ENCODE results near the gene GNAQ.

The GNAQ gene

DNA sequence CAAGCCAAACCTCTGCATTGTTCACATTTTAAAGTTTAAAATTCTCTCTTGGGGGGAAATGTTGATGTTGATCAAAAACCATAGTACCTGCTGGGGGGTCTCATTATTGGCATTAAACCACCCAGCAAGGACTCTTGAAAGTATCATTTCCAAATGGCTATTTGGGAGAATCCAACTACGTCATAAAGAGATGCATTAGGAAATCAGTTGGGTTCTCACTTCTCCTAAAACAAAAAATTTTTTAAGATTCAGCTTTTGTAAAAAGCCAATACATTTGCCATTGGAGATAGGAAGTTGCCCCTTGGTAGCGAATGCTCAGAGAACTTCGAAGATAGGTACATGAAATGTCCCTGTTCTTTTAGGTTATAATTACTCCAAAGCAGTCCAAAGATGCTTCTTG lies 96.4 kb downstream of the GNAQ start:
- TF ChIP-seq FOXM1 (IDR thresholded peaks at IDR 0.05; ENCODE audit: borderline replicate concordance, low read depth) (no peak), EP300 (IDR thresholded peaks at IDR 0.05; ENCODE audit: borderline replicate concordance) (no peak), EGR1 (IDR thresholded peaks at IDR 0.05) (no peak), CEBPB (IDR thresholded peaks at IDR 0.05) (no peak), NFIC (IDR thresholded peaks at IDR 0.05) (no peak), TEAD4 (IDR thresholded peaks at IDR 0.05) (no peak), YY1 (IDR thresholded peaks at IDR 0.05; ENCODE audit: low read depth) (no peak), CREB1 (IDR thresholded peaks at IDR 0.05; ENCODE audit: low read depth) (no peak), ZBTB7A (IDR thresholded peaks at IDR 0.05; ENCODE audit: low read depth) (no peak), RAD21 (IDR thresholded peaks at IDR 0.05; ENCODE audit: low read depth) (no peak), TCF12 (IDR thresholded peaks at IDR 0.05; ENCODE audit: low read depth) (no peak), TAF1 (IDR thresholded peaks at IDR 0.05; ENCODE audit: low read depth) (no peak)
- TF ChIP-seq, protein P1, sequence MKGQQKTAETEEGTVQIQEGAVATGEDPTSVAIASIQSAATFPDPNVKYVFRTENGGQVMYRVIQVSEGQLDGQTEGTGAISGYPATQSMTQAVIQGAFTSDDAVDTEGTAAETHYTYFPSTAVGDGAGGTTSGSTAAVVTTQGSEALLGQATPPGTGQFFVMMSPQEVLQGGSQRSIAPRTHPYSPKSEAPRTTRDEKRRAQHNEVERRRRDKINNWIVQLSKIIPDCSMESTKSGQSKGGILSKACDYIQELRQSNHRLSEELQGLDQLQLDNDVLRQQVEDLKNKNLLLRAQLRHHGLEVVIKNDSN (IDR thresholded peaks at IDR 0.05): no peak
- TF ChIP-seq, protein P2, sequence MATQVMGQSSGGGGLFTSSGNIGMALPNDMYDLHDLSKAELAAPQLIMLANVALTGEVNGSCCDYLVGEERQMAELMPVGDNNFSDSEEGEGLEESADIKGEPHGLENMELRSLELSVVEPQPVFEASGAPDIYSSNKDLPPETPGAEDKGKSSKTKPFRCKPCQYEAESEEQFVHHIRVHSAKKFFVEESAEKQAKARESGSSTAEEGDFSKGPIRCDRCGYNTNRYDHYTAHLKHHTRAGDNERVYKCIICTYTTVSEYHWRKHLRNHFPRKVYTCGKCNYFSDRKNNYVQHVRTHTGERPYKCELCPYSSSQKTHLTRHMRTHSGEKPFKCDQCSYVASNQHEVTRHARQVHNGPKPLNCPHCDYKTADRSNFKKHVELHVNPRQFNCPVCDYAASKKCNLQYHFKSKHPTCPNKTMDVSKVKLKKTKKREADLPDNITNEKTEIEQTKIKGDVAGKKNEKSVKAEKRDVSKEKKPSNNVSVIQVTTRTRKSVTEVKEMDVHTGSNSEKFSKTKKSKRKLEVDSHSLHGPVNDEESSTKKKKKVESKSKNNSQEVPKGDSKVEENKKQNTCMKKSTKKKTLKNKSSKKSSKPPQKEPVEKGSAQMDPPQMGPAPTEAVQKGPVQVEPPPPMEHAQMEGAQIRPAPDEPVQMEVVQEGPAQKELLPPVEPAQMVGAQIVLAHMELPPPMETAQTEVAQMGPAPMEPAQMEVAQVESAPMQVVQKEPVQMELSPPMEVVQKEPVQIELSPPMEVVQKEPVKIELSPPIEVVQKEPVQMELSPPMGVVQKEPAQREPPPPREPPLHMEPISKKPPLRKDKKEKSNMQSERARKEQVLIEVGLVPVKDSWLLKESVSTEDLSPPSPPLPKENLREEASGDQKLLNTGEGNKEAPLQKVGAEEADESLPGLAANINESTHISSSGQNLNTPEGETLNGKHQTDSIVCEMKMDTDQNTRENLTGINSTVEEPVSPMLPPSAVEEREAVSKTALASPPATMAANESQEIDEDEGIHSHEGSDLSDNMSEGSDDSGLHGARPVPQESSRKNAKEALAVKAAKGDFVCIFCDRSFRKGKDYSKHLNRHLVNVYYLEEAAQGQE (IDR thresholded peaks at IDR 0.05; ENCODE audit: low read depth): no peak
- TF ChIP-seq, protein P3, sequence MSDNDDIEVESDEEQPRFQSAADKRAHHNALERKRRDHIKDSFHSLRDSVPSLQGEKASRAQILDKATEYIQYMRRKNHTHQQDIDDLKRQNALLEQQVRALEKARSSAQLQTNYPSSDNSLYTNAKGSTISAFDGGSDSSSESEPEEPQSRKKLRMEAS (IDR thresholded peaks at IDR 0.05): no peak

DNA sequence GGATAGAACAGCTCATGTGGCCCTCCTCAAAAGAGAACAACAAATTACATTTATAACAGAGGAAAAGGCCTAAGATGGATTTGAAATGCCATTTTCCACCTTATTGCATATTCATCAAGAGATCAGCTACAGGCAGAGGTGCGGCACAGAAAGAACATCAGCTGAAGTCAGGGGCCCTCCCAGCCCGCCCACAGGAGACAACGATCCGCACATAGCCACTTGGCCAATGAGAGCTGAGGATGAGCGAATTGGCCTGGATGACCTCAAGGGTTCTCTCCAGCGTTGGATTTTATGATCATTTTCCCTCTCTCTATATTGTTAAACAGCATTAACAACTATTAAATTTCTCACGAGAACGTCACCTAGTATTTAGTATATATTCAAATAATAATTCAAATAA lies 97.6 kb downstream of the GNAQ start:
- TF ChIP-seq CREB1 (IDR thresholded peaks at IDR 0.05; ENCODE audit: low read depth) (no peak), TEAD4 (IDR thresholded peaks at IDR 0.05) (no peak), TCF12 (IDR thresholded peaks at IDR 0.05; ENCODE audit: low read depth) (no peak), TAF1 (IDR thresholded peaks at IDR 0.05; ENCODE audit: low read depth) (no peak), RAD21 (IDR thresholded peaks at IDR 0.05; ENCODE audit: low read depth) (no peak), EGR1 (IDR thresholded peaks at IDR 0.05) (no peak), FOXM1 (IDR thresholded peaks at IDR 0.05; ENCODE audit: borderline replicate concordance, low read depth) (no peak)
- TF ChIP-seq, protein P1 (IDR thresholded peaks at IDR 0.05): no peak
- TF ChIP-seq, protein P3 (IDR thresholded peaks at IDR 0.05): no peak

DNA sequence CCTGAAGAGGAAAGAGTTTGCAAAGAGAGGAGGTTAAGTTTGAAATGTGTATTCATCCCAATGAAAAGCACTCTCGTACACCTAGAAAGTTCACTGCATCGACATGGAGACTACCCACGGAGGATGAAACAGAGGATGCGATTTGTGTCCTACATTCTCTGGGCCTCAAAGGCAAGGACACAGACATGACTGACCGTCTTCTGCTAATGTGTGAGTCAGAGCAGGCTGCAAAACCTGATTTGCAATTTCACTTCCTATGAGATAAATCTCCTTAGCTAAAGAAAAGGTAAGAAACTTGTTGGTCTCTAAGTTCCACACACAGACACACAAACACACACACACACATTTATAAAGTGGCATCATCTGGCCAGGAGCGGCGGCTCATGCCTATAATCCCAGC lies 98.6 kb downstream of the GNAQ start:
- TF ChIP-seq TEAD4 (IDR thresholded peaks at IDR 0.05) (no peak), YY1 (IDR thresholded peaks at IDR 0.05; ENCODE audit: low read depth) (no peak), EGR1 (IDR thresholded peaks at IDR 0.05) (no peak), RAD21 (IDR thresholded peaks at IDR 0.05; ENCODE audit: low read depth) (no peak), EP300 (IDR thresholded peaks at IDR 0.05; ENCODE audit: borderline replicate concordance) (no peak), CREB1 (IDR thresholded peaks at IDR 0.05; ENCODE audit: low read depth) (no peak), NFIC (IDR thresholded peaks at IDR 0.05) (no peak), TCF12 (IDR thresholded peaks at IDR 0.05; ENCODE audit: low read depth) (no peak), ZBTB7A (IDR thresholded peaks at IDR 0.05; ENCODE audit: low read depth) (no peak), CEBPB (IDR thresholded peaks at IDR 0.05) (no peak)
- TF ChIP-seq, protein P1 (IDR thresholded peaks at IDR 0.05): no peak

DNA sequence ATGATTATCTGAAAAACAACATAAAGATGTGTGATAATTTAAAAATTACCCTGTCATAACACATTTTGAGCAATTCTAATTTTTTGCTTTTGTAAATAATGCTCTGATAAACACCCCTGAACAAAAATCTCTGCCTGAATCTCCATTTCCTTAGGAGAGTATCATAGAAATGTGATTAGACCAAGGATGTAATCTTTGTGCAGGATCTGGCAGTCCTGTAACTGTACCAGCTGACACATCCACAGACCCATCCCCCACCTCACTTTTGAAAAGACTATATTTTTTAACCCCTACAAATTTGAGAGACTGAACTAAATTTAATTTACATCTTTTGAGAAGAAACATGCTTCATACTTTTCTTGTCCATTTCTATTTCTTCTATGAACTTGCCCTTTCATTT lies 101.7 kb downstream of the GNAQ start:
- TF ChIP-seq YY1 (IDR thresholded peaks at IDR 0.05; ENCODE audit: low read depth) (no peak), EGR1 (IDR thresholded peaks at IDR 0.05) (no peak), EP300 (IDR thresholded peaks at IDR 0.05; ENCODE audit: borderline replicate concordance) (no peak), CEBPB (IDR thresholded peaks at IDR 0.05) (no peak), TCF12 (IDR thresholded peaks at IDR 0.05; ENCODE audit: low read depth) (no peak), RAD21 (IDR thresholded peaks at IDR 0.05; ENCODE audit: low read depth) (no peak), TAF1 (IDR thresholded peaks at IDR 0.05; ENCODE audit: low read depth) (no peak), FOXM1 (IDR thresholded peaks at IDR 0.05; ENCODE audit: borderline replicate concordance, low read depth) (no peak)

DNA sequence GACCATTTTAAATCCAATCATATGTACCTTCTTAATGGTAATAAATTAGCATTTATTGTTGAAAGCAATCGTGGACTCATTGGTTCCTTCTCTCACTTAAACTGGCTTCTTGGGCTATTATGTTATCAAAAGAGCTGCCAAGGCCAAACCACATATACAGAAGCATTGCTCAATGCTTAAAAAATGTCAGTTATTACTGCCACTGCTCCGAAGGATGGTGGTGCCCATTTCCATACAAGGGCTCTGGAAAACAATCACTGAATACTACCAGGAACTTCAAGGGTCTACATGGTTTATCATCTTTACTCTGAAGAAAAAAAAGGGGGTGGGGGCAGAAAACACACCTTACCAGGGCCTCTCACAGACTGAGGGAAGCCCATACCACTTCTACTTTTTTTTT lies 104.3 kb downstream of the GNAQ start:
- peak; percentile 52; the same call in 1 of the 2 replicates for TF ChIP-seq CEBPB (IDR thresholded peaks at IDR 0.05)
- TF ChIP-seq ZBTB7A (IDR thresholded peaks at IDR 0.05; ENCODE audit: low read depth): no peak
- TF ChIP-seq TCF12 (IDR thresholded peaks at IDR 0.05; ENCODE audit: low read depth): no peak
- TF ChIP-seq EP300 (IDR thresholded peaks at IDR 0.05; ENCODE audit: borderline replicate concordance): no peak

DNA sequence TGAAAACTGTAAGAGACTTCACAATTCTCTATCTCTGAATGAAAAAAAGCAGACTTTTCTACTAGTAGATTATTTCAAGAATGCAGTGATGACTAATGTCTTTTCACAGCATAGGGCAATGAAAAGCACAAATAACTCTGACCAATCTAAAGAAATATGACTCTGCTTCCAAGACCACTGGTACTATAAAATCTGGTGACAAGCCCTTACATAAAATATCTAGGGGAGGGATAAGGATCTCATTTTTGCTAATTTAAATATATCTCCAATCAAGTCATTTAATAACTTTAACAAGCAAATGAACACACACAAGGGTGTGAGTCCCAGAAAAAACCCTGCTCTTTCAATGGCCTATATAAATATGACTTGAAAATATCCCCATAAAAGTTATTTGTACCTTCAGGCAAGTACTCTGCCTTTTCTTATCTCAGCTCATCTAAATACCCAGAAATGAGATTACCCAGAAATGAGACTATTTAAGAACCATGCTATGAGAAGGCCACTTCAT lies 105.2 kb downstream of the GNAQ start:
- TF ChIP-seq, protein P3 (IDR thresholded peaks at IDR 0.05): no peak
- TF ChIP-seq RAD21 (IDR thresholded peaks at IDR 0.05; ENCODE audit: low read depth) (no peak), TEAD4 (IDR thresholded peaks at IDR 0.05) (peak; percentile 60)

DNA sequence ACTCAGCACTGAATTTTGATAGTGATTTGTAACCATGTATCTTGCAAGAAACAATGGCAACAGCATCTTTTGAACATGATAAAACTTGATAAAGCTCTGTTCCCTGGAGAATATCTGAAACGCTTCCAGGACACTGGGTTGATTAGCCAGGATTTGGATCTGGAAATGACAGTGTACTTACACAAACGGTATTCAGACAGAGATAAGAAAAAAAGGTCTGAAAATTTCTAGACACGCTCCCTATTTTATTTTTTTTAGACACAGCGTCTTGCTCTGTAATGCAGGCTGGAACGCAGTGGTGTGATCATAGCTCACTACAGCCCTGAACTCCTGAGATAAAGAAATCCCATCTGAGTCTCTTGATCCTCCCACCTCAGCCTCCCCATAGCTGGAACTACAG lies 109.0 kb downstream of the GNAQ start:
- TF ChIP-seq, protein P1 (IDR thresholded peaks at IDR 0.05): no peak
- TF ChIP-seq TCF12 (IDR thresholded peaks at IDR 0.05; ENCODE audit: low read depth) (no peak), CEBPB (IDR thresholded peaks at IDR 0.05) (no peak), YY1 (IDR thresholded peaks at IDR 0.05; ENCODE audit: low read depth) (no peak), RAD21 (IDR thresholded peaks at IDR 0.05; ENCODE audit: low read depth) (no peak), EP300 (IDR thresholded peaks at IDR 0.05; ENCODE audit: borderline replicate concordance) (no peak), CREB1 (IDR thresholded peaks at IDR 0.05; ENCODE audit: low read depth) (no peak), TAF1 (IDR thresholded peaks at IDR 0.05; ENCODE audit: low read depth) (no peak), FOXM1 (IDR thresholded peaks at IDR 0.05; ENCODE audit: borderline replicate concordance, low read depth) (no peak), ZBTB7A (IDR thresholded peaks at IDR 0.05; ENCODE audit: low read depth) (no peak), NFIC (IDR thresholded peaks at IDR 0.05) (no peak), TEAD4 (IDR thresholded peaks at IDR 0.05) (no peak), EGR1 (IDR thresholded peaks at IDR 0.05) (no peak)
- TF ChIP-seq, protein P2 (IDR thresholded peaks at IDR 0.05; ENCODE audit: low read depth): no peak
- TF ChIP-seq, protein P3 (IDR thresholded peaks at IDR 0.05): no peak

All from Ishikawa (cell line).